ENCODE data around the gene SLC6A11.

The SLC6A11 gene

GRCh38 chr3:10890665-10891064 lies 74.6 kb downstream of the SLC6A11 start:
- DNase-seq, result no peak

DNA sequence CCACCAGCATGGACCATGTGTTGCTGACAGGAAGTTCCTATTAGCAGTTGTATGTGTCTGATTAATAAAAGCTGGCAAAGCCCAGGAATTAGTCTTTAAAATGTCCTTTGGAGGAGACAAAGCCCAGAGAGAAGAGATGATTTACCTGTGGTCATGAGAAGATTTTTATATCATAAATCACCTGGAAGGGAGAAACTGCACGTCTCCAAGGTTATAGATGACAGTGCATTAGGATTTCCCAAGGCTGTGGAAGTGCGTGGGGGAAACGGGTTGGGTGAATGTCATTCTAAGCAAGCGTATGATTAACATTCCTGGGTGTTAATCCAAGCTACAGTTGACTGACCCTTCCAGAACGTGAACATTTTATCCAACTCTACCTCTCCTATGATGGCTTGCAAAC lies 76.6 kb downstream of the SLC6A11 start:
- DNase-seq, result no peak

DNA sequence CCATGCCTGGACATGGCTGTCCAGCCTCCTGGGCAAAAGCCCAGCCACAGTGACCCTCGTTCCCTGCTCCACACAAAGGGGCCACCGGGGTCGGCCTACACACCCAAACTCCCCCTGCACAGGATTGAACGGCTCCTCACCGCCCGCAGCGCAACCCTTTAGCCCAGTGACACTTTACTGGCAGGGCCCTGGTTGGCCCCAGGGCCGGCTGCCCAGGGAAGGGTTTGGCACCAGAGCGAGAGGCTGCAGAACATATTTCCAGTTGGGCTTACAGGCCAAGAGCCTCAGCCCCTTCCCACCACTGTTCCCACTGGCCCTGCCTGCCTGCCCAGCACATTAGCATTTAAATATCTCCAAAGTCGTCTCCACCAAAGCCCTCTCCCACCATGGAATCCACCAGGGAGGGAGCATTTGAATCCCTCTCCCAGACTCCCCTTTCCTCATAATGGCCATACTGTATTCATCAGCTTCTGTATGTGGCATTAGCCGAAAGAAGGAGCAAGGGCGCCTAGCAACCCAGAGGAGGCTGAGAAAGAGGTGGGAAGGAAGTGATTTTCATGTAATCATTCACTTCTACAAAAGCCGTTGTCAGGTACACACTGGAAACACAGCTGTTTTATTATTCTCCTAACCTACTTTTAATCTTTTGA lies 85.4 kb downstream of the SLC6A11 start:
- no peak for DNase-seq

GRCh38 chr3:10907262-10907661 lies 91.2 kb downstream of the SLC6A11 start:
- DNase-seq, result no peak

- no peak for DNase-seq
Observed at GRCh38 chr3:10910367-10910766, 94.3 kb downstream of the SLC6A11 start.

DNA sequence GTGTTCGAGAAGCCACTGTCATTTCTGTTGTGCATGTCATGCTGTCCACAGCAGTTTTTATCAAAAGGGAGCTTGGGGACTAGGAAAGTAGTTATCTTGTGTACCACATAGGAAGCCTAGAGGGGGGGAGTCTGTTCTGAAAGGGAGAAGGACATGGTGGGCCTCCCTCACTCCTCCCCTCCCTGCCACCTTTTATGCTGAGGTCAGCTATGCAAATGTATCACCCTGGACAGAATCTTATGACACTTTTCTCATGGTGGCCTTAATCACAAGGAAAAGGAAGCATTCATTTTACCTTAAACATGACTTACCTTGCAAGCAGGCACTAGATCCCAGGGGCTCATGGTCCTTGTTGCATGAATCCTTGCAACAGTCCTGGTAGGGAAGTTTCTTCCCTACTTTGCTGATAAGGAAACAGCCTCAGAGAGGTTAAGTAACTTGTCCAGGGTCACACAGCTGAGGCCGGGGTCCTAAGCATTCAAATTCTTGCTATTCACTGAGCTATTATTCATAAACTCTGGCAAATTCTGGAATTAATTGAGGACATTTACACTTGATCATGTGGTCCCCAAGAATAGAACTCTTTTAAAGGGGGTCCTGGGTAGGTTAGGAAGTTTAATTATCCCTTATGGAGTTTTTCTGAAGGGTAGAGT lies 95.4 kb downstream of the SLC6A11 start:
- no peak for DNase-seq

DNA sequence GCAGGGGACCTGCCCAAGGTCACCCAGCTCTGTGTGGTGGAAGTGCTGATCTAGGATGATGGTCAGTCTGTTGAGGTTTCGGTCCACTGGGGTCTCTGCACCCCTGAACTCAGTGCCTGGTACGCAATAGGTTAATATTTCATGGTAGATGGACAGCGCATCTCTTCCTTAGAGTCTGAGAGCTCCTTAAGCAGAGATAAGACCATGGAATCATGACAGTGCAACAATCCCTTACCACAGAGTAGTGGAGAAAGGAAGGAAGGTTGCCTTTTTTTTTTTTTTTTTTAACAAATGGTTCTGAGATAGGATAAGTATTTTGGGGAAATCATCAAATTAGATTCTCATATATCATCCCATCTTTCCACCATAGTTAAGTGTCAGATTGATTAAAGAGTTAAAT lies 96.8 kb downstream of the SLC6A11 start:
- DNase-seq, result no peak

DNA sequence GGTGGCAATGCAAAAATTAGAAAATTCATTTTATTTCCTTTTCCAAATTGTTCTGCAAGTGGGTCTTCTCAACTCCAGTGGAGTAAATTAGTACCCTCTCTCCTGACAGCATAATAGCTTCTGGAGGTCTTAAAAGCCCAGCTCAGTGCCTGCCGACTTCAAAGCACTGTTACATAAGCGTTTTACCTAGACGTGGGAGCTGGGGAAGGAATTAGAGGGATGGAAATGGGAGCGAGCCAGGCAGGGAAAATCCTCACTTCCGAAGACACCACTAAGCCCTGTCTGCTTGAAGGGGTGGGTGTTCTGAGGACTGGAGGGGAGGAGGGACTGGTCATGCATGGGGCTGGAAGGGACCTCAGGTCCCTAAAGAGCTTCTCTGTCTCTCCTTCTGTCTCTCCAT lies 99.3 kb downstream of the SLC6A11 start:
- DNase-seq, result no peak

- no peak for DNase-seq
Observed at GRCh38 chr3:10917176-10917575, 101.1 kb downstream of the SLC6A11 start.

DNA sequence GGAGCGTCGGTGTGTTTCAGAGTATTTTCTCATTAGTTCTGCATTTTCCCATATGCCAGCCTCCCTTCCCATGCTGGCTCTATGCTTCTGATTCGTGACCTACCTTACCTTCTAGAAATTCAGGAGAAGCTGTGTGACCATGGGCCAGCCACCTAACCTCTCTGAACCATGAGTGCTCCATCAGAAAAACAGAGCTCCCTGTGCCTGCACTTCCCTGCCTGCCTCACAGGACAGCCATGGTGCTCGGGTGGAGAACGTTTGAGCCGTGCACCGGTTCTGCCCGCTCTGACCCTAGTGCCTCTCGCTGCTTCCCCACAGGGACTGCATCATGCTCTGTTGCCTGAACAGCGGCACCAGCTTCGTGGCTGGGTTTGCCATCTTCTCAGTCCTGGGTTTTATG lies 102.0 kb downstream of the SLC6A11 start:
- DNase-seq, result no peak

DNA sequence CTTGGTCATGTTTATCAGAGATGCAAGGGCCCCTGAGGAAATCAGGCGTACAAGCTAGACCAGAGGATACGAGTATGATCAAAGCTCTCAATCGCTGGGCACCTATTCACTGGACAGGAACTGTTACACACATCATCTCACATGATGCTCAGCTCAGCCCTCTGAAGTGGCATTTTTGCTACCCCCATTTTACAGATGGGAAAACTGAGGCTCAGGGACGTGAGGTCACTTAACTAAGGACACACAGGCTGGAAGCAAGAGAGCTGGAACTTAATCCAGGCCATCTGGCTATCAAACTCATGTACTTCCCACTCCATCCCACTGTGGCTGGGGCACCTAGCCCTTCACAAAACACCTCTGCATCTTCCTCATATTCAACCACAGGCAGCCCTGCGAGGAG lies 103.6 kb downstream of the SLC6A11 start:
- no peak for DNase-seq

GRCh38 chr3:10925436-10926255 lies 109.6 kb downstream of the SLC6A11 start:
- DNase-seq, result no peak

GRCh38 chr3:10926256-10926810 lies 110.3 kb downstream of the SLC6A11 start:
- no peak for DNase-seq

DNA sequence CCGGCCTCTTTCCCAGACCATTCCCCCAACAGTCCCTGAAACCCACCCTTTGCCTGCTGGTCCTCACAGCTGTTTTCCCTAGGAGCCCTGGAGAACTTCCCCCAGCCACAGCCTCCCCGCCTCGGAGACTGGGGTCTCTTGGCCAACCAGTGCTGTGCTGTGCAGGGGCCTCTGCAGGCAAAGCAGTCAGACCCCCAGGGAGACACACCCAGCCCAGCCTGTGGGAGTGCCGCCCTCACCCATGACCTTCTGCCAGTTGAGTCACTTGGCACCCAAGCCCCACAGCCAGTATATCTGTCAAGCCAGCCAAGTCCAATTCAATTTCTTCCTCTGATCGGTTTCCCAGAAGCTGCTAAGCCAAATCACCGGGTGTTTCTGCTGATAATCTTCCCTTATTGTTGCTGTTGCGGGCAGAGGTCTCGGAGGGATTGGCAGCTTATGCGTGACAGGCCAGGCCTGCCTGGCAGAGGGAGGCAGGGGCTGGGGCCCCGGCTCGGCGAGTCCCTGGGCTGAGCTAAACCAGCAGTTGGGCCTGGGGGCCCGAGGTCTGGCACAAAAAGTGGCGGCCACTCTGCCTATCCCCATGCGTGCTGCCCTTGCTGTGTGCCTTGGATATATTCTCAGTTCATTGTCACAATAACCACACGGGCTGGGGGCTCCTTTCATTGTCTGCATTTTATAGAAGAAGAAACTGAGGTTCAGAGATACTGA lies 110.9 kb downstream of the SLC6A11 start:
- DNase-seq, result no peak

GRCh38 chr3:10927551-10927950 lies 111.5 kb downstream of the SLC6A11 start:
- DNase-seq, result no peak

- DNase-seq, result no peak
Observed at GRCh38 chr3:10928407-10928960, 112.5 kb downstream of the SLC6A11 start.

- no peak for DNase-seq
Observed at GRCh38 chr3:10928961-10929471, 113.0 kb downstream of the SLC6A11 start.

GRCh38 chr3:10929978-10930665 lies 114.1 kb downstream of the SLC6A11 start:
- DNase-seq, result no peak

- DNase-seq, result no peak
Observed at GRCh38 chr3:10930666-10931040, 114.6 kb downstream of the SLC6A11 start.

DNA sequence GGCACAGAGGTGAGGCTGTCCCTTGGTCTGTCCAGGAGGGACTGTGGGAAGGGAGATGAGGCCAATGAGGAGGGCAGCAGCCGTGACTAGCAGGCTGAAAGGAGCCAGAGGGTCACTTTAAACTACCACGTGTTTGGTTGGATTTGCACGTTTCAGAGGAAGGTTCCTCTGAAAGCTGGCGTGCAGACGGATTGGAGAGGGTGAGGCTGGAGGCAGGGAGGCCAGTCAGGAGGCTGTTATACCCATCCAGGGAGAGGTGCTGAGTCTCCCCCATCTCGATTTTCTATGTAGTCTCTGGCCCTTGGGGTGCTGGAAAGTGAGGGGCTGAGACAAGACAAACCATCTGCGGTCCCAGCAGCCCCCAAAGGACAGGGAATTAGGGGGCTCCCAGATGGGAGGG lies 116.6 kb downstream of the SLC6A11 start:
- no peak for DNase-seq

DNA sequence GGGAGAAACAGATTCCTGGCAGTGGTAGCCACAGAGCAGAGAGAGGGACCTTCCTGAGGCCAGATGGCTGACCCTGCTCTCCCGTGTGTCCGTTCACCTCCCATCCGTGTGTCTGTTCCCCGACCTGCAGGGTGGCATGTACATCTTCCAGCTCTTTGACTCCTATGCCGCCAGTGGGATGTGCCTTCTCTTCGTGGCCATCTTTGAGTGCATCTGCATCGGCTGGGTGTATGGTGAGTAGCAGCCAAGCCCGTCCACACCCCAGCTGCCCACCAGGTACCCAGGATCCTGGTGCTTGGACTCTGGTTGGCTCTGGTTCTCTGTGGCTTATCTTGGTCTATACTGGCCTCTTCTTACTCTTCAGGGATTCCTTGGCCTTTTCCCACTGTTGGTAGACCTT lies 117.0 kb downstream of the SLC6A11 start:
- DNase-seq, result no peak

- no peak for DNase-seq
Observed at GRCh38 chr3:10933470-10933804, 117.4 kb downstream of the SLC6A11 start.
